ENCODE measurements around the gene LRRC27.

DNA sequence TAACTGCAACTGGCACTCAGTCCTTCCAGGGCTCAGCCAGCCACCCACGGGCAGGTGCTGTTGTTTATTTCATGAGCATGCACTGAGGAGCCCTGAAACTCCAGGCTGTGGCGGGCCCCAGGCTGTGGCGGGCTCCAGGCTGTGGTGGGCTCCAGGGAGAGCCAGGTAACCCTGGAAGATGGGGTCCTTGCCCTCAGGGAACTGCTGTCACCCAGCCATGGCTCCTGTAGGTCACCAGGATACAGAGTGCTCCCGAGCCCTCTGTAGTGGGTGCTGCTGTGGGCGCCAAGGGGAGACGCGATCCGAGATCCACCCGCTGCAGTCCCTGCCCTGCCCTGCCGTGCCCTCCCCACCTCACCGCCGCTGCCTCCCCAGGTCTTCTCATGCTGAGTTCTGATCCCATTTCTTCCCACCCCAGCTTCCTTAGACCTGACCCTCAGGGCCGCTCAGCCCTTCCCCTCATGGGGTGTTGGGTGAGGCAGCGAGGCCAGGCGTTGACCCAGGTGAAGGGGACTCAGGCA lies 29.6 kb downstream of the LRRC27 start:
- TF ChIP-seq RNF2 (IDR thresholded peaks at IDR 0.05; ENCODE audit: borderline replicate concordance, low read depth) (no peak), KDM1A (IDR thresholded peaks at IDR 0.05; ENCODE audit: low read depth) (no peak), ZC3H11A (IDR thresholded peaks at IDR 0.05) (no peak), JUN (IDR thresholded peaks at IDR 0.05) (no peak), RAD21 (conservative IDR thresholded peaks at IDR 0.05 in 1 of 2, IDR thresholded peaks at IDR 0.05 in 1 of 2) (no peak), JUNB (IDR thresholded peaks at IDR 0.05) (no peak)
- TF ChIP-seq, protein P1, sequence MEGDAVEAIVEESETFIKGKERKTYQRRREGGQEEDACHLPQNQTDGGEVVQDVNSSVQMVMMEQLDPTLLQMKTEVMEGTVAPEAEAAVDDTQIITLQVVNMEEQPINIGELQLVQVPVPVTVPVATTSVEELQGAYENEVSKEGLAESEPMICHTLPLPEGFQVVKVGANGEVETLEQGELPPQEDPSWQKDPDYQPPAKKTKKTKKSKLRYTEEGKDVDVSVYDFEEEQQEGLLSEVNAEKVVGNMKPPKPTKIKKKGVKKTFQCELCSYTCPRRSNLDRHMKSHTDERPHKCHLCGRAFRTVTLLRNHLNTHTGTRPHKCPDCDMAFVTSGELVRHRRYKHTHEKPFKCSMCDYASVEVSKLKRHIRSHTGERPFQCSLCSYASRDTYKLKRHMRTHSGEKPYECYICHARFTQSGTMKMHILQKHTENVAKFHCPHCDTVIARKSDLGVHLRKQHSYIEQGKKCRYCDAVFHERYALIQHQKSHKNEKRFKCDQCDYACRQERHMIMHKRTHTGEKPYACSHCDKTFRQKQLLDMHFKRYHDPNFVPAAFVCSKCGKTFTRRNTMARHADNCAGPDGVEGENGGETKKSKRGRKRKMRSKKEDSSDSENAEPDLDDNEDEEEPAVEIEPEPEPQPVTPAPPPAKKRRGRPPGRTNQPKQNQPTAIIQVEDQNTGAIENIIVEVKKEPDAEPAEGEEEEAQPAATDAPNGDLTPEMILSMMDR (IDR thresholded peaks at IDR 0.05), result no peak
